ENCODE measurements around the gene MAP4K4.

DNA sequence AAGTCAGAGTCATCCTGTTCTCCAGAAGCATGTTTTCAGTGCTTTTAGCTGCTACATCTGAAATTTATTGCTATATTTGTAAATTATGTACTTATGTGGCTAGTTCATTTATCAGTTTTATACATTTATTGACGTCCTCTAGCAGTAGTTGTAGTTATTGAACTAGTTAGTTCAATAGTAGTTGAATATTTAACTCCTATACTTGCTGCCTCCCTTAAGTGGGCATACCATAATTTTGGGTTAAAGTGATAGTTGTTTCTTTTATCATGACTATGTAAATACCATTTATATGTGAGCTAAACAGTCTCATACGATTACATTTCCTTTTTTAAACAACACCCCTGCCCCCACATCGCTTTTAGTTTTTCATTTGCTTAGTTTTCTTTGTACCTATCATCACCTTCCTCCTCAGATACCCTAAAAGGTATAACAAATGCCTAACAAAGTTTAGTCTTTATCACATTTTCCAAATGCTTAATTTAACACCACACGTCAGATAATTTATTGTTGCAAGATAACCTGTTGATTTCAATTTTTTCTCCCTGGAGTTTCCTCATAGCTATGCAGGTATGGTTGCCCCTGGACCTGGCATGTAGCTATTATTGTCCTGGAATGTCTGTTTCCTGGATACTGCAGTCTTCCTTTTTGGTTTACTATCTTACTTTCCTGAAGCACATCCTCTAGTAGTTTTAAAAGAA, 8.8 kb downstream of the MAP4K4 start:
- TF ChIP-seq, protein P1, sequence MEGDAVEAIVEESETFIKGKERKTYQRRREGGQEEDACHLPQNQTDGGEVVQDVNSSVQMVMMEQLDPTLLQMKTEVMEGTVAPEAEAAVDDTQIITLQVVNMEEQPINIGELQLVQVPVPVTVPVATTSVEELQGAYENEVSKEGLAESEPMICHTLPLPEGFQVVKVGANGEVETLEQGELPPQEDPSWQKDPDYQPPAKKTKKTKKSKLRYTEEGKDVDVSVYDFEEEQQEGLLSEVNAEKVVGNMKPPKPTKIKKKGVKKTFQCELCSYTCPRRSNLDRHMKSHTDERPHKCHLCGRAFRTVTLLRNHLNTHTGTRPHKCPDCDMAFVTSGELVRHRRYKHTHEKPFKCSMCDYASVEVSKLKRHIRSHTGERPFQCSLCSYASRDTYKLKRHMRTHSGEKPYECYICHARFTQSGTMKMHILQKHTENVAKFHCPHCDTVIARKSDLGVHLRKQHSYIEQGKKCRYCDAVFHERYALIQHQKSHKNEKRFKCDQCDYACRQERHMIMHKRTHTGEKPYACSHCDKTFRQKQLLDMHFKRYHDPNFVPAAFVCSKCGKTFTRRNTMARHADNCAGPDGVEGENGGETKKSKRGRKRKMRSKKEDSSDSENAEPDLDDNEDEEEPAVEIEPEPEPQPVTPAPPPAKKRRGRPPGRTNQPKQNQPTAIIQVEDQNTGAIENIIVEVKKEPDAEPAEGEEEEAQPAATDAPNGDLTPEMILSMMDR (IDR thresholded peaks at IDR 0.05; ENCODE audit: borderline replicate concordance, extremely low read depth, low read length, poor library complexity, severe bottlenecking): no peak
- TF ChIP-seq EZH2 (IDR thresholded peaks at IDR 0.05; ENCODE audit: borderline replicate concordance, low read depth, low read length, severe bottlenecking): no peak

Data from DND-41 (cell line).